Loucy (cell line): ENCODE data around the gene FGF2.

Source experiments
- H2AFZ ChIP-seq: fragments of 200-600 bp; sonication (generic); 2 replicates; pipeline ENCODE4 v1.6.0; 2016; ENCODE audit warnings: antibody characterized with exemption, mild to moderate bottlenecking, low read length, moderate library complexity
- H3F3A ChIP-seq: fragments of 200-600 bp; 2 replicates; pipeline ENCODE4 v1.6.0; 2016; ENCODE audit warnings: antibody characterized with exemption, low read depth, mild to moderate bottlenecking
- H3K27me3 ChIP-seq: fragments of 200-600 bp; sonication (generic); 2 replicates; pipeline ENCODE4 v1.6.1; 2014; ENCODE audit warnings: low read length, mild to moderate bottlenecking; ENCODE audit not compliant: insufficient read depth, poor library complexity, severe bottlenecking
- H3K36me3 ChIP-seq: fragments of 200-600 bp; sonication (generic); 2 replicates; pipeline ENCODE4 v1.6.1; 2016; ENCODE audit warnings: low read length; ENCODE audit not compliant: insufficient read depth
- H3K4me1 ChIP-seq: fragments of 200-600 bp; sonication (generic); 2 replicates; pipeline ENCODE4 v1.5.1; 2014; ENCODE audit warnings: low read length, mild to moderate bottlenecking; ENCODE audit not compliant: insufficient read depth, poor library complexity, severe bottlenecking
- H3K4me2 ChIP-seq: fragments of 200-600 bp; sonication (generic); 2 replicates; pipeline ENCODE4 v1.6.0; 2014; ENCODE audit warnings: antibody characterized with exemption, low read length, low read depth, mild to moderate bottlenecking; ENCODE audit not compliant: poor library complexity, severe bottlenecking
- H3K4me3 ChIP-seq: fragments of 200-600 bp; sonication (generic); 2 replicates; pipeline ENCODE4 v1.5.1; 2014; ENCODE audit warnings: low read length, mild to moderate bottlenecking, mixed read lengths; ENCODE audit not compliant: poor library complexity, severe bottlenecking
- H3K79me2 ChIP-seq: fragments of 200-600 bp; sonication (generic); 2 replicates; pipeline ENCODE4 v1.6.1; 2014; ENCODE audit warnings: low read length; ENCODE audit not compliant: insufficient read depth
- H3K9ac ChIP-seq: fragments of 200-600 bp; sonication (generic); 2 replicates; pipeline ENCODE4 v1.6.0; 2014; ENCODE audit warnings: mild to moderate bottlenecking, low read depth, low read length, moderate library complexity; ENCODE audit not compliant: poor library complexity, severe bottlenecking
- H3K9me2 ChIP-seq: fragments of 200-600 bp; sonication (generic); replicated peaks from 2 replicates; pipeline ENCODE4 v1.6.1; 2016; ENCODE audit warnings: low read depth, low read length, mixed read lengths
- H3K9me3 ChIP-seq: fragments of 200-600 bp; sonication (generic); 2 replicates; pipeline ENCODE4 v1.6.1; 2014; ENCODE audit warnings: mild to moderate bottlenecking, antibody characterized with exemption, low read length, low read depth; ENCODE audit not compliant: insufficient read depth
- H4K20me1 ChIP-seq: fragments of 200-600 bp; sonication (generic); 2 replicates; pipeline ENCODE4 v1.6.0; 2014; ENCODE audit warnings: antibody characterized with exemption, low read length, mild to moderate bottlenecking; ENCODE audit not compliant: insufficient read depth, poor library complexity, severe bottlenecking
- CTCF ChIP-seq: fragments of 200-600 bp; sonication (generic); conservative IDR thresholded peaks from 2 replicates; pipeline ENCODE4 v1.5.1; 2014; ENCODE audit warnings: mild to moderate bottlenecking, antibody characterized with exemption, low read length
- EZH2phosphoT487 ChIP-seq: fragments of 200-600 bp; IDR thresholded peaks from 2 replicates; pipeline ENCODE4 v1.6.1; 2018; ENCODE audit warnings: antibody characterized with exemption, mild to moderate bottlenecking, moderate library complexity, borderline replicate concordance

Gene FGF2

GRCh38 chr4:122912810-122913575 is 86.4 kb downstream of the FGF2 start:
- no peaks in the 10 kb centered on the region for H3K27me3 ChIP-seq
- H3F3A ChIP-seq = no peaks in the 10 kb centered on the region
- H3K9me3 ChIP-seq = no peaks in the 10 kb centered on the region
- H3K4me3 ChIP-seq = no peak overlapping the region
- H3K4me2 ChIP-seq = no peak overlapping the region
- TF ChIP-seq CTCF = no peak
- TF ChIP-seq EZH2phosphoT487 = no peak
- H4K20me1 ChIP-seq = no peaks in the 10 kb centered on the region
- no peak overlapping the region for H2AFZ ChIP-seq
- no peaks in the 10 kb centered on the region for H3K36me3 ChIP-seq
- no peak overlapping the region for H3K9ac ChIP-seq
- no peaks in the 10 kb centered on the region for H3K79me2 ChIP-seq
- no peaks in the 10 kb centered on the region for H3K4me1 ChIP-seq
- H3K9me2 ChIP-seq = no peaks in the 10 kb centered on the region

GRCh38 chr4:122914292-122914904 is 87.8 kb downstream of the FGF2 start:
- Histone ChIP-seq H3K9ac (no peak overlapping the region), H3K36me3 (no peaks in the 10 kb centered on the region), H2AFZ (no peak overlapping the region), H3K4me1 (no peaks in the 10 kb centered on the region), H4K20me1 (no peaks in the 10 kb centered on the region), H3K79me2 (no peaks in the 10 kb centered on the region), H3K9me3 (no peaks in the 10 kb centered on the region), H3F3A (no peaks in the 10 kb centered on the region), H3K27me3 (no peaks in the 10 kb centered on the region), H3K4me3 (no peak overlapping the region), H3K4me2 (no peak overlapping the region), H3K9me2 (no peaks in the 10 kb centered on the region)
- TF ChIP-seq EZH2phosphoT487 (no peak), CTCF (peak; percentile 57)

- Histone ChIP-seq H3K4me1 (no peaks in the 10 kb centered on the region), H3K27me3 (no peaks in the 10 kb centered on the region), H3F3A (no peaks in the 10 kb centered on the region), H2AFZ (no peak overlapping the region), H3K4me3 (no peak overlapping the region), H3K4me2 (no peak overlapping the region), H3K9ac (no peak overlapping the region), H3K9me3 (no peaks in the 10 kb centered on the region), H3K36me3 (no peaks in the 10 kb centered on the region), H3K9me2 (no peaks in the 10 kb centered on the region), H4K20me1 (no peaks in the 10 kb centered on the region), H3K79me2 (no peaks in the 10 kb centered on the region)
- TF ChIP-seq CTCF = no peak
- no peak for TF ChIP-seq EZH2phosphoT487
These were observed 88.3 kb downstream of the FGF2 start for GRCh38 chr4:122914938-122915337.
